Measurements from ENCODE around the gene RIN3. TPM values are rescaled to one million over a fixed set of nuclear protein-coding genes. Genes with fewer than 3 reads are reported as not detected.

The RIN3 gene
- total RNA-seq, 1 experiment from 2014 or later, result 4.8 TPM

DNA sequence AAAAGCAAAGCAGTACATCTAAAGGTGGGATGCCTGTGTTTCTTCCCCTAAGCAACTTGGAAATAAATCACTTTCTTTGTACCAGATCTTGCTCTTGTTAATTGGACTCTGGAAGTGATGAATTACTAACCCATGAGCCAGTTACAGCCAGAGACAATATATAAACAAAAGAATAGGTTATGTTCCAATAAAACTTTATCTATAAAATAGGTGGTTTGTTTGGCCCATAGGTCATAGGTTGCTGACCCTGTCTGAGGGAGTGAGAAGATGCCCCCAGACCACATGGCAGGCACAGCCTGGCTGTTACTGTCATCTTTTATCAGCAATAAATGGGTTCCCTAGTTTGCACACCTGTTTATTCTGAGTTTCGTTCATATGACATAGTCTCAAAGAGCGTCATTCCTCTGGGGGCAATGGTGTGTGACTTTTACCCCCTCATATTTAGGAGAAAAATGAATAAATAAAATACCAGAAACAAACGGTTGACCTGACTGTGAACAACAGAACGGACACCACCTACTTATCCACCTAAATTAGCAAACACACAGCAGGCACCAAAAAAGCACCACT, 224.1 kb downstream of the RIN3 start:
- Histone ChIP-seq H3K79me2 (ENCODE audit: low read length) (0 out of 2 replicates have a peak, but pooled peaks cover 4% of the 10 kb centered on the region), H2AFZ (ENCODE audit: low read length) (no peak overlapping the region), H4K20me1 (ENCODE audit: low read length) (no peaks in the 10 kb centered on the region), H3K9ac (ENCODE audit: low read length) (no peak overlapping the region), H3K9me3 (ENCODE audit: low read length) (no peaks in the 10 kb centered on the region), H3K4me2 (ENCODE audit: low read length) (no peak overlapping the region), H3K4me3 (ENCODE audit: low read length) (no peak overlapping the region), H3K4me1 (ENCODE audit: insufficient read depth, low read length) (no peaks in the 10 kb centered on the region), H3F3A (ENCODE audit: low read length, unreplicated experiment) (no peaks in the 10 kb centered on the region), H3K9me2 (replicated peaks; ENCODE audit: low read length) (no peaks in the 10 kb centered on the region), H3K27ac (ENCODE audit: low read length) (no peak overlapping the region), H3K27me3 (ENCODE audit: low read length) (no peaks in the 10 kb centered on the region), H3K36me3 (ENCODE audit: low read depth, low read length) (no peaks in the 10 kb centered on the region)
- ChIA-PET CTCF (no interaction called here), POLR2A (ENCODE audit: unreplicated experiment) (interaction anchor here (0.6 kb wide), 1 partner anchor 9 kb away, joined by 3 read pairs; no protein-coding TSS in a partner anchor)
- no TSS peak for BruUV-seq (replicated peaks)
- intact Hi-C loops (cut with micrococcal nuclease), result no loop called here
- DNase-seq (no peak), ATAC-seq (no peak)
- TF ChIP-seq EZH2phosphoT487 (IDR thresholded peaks at IDR 0.05; ENCODE audit: borderline replicate concordance, low read length), result no peak
- no peak for TF ChIP-seq EZH2 (IDR thresholded peaks at IDR 0.05; ENCODE audit: low read length, unreplicated experiment)
- TF ChIP-seq, protein P1, sequence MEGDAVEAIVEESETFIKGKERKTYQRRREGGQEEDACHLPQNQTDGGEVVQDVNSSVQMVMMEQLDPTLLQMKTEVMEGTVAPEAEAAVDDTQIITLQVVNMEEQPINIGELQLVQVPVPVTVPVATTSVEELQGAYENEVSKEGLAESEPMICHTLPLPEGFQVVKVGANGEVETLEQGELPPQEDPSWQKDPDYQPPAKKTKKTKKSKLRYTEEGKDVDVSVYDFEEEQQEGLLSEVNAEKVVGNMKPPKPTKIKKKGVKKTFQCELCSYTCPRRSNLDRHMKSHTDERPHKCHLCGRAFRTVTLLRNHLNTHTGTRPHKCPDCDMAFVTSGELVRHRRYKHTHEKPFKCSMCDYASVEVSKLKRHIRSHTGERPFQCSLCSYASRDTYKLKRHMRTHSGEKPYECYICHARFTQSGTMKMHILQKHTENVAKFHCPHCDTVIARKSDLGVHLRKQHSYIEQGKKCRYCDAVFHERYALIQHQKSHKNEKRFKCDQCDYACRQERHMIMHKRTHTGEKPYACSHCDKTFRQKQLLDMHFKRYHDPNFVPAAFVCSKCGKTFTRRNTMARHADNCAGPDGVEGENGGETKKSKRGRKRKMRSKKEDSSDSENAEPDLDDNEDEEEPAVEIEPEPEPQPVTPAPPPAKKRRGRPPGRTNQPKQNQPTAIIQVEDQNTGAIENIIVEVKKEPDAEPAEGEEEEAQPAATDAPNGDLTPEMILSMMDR (conservative IDR thresholded peaks at IDR 0.05; ENCODE audit: low read depth, low read length), result no peak

Other genes with a start within 250 kb of the RIN3 start
- not detected in 2 replicates for gene SLC24A4, start 190.6 kb upstream of the RIN3 start, total RNA-seq (2014; rRNA removed)
- 44.5 and 46.8 TPM in 2 replicates for gene LGMN, start 234.8 kb downstream of the RIN3 start, total RNA-seq (2014; rRNA removed)

Data from PC-3 (cell line).